IPS-NIHi7 (cell line): ENCODE measurements around the gene LAMC2.
A peak's percentile ranks its signal among the peaks of the same experiment; 100 is the strongest.
"Not testable (repeated sequence)": the region's sequence is repeated elsewhere in the genome, so short reads cannot be mapped to it uniquely, and the experiment has no call there.

Source experiments
- DNase-seq: peaks from one replicate; pipeline ENCODE4 v3.0.0; 2012; ENCODE audit warnings: mixed read lengths; ENCODE audit errors: extremely low spot score

Gene LAMC2

DNA sequence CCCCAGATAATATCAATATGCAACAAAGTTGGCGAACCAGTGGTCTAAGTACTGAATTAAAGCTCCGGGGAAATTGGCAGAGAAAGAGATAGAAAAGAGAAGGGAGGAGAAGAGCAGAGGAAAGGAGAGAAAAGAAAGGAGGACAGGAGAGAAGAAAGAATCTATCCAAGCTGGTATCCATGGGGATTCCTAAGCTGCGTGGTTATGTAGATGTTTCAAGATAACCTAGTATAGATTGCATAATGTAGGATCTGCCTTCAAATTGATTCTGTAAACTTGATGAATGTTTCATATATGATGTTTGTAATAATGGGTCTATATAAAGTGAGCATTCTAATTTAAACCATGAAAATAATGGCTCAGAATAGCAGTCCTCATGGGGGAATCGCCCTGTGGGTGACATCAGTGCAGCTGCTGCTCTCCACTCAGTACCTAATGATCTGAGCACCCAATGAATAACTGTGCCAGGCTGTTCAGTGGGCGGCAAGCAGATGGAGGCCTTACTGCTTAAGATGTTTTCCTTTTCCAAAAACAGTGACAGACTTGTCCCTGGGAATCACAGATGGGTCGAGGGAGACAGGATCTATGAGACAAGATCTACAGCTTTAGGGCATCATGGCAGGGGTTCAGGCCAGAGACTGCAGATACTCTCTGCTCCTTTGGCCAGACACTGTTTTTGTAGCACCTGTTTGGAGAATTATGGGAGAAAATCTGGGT is 78.0 kb downstream of the LAMC2 start:
- DNase-seq = no peak

DNA sequence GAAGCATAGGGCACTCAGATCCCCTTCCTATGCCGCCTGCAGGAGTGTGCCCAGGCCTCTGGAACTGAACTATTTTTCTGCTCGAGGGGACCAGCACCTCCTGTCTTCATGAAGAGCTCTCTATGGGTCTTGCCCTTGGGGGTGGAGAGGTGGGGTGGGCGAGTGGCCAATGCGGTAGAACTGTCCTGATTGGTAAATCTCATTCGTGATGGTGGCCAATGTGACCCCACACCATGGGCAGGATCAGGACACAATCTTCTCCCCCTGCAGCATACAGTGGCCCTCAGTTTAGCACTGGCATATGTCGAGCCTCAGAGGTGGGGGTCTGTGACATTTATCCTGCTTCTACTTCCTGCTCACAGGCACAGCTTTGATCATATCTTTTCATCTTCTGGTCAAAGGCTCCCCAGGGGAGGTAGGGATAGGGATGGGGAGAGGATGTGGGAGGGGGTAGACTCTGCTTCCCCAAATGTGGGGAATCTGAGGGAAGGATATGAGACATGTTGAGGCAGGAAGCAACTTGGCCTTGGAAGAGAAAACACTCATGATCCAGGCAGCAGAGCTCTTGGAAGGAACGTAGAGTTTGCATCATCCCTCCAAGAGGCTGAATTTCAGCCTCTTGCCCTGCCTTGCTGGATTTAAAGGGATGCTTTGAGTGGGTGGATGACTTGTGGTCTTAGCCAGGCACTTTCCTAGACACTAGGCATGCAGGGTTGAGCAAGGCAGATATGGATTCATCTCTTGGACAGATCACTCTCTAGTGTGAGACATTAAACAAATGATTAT is 81.8 kb downstream of the LAMC2 start:
- no peak for DNase-seq

DNA sequence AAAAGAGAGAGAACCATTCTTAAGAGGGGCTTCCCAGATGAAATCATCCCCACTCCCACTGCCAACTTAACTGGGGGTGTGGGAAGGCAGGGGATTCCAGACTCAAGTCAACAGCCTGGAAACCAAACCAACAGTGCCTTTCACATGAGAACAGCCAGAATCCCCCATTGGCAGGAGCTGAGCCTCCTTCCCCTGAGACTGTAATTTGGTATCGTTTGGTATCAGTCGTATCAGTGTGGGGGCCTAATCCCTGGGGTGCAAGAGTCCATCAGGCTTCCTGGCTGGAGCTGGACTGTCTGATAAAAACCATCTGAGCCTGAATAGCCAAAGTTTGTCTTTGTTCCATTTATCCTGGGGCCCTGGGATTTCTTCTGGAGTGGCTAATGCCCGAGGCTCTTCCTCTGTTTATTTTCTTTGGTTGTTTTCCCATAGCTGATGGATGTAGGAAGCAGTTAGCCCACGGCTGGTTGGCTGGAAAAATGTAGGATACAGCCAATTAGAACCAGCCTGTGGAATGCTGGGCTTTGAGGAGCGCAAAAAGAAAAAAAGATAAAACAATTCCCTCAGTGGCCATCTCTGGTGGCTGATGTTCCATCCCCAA is 84.6 kb downstream of the LAMC2 start:
- DNase-seq = no peak

DNA sequence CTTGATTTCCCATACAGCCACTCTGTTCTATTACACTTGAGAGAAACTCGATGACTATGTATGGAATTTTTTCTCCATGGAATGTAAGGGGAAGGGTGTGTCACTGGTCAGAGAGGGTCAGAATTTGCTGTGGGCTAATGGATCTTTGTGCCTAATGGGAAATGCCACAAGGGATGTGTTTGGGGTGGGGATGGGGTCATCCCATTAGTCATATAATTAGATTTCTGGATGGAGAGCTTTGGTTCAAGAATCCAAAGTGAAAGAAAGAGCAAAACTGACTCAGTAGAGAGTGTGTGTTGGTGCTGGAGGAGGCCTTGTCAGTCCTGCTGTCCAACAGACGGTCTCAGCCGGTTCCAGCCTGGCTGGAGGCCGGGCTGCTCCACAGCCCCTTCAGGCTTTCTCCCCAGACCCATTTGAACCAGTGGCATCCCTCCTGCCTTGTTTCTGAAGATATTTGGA is 86.4 kb downstream of the LAMC2 start:
- no peak for DNase-seq

DNA sequence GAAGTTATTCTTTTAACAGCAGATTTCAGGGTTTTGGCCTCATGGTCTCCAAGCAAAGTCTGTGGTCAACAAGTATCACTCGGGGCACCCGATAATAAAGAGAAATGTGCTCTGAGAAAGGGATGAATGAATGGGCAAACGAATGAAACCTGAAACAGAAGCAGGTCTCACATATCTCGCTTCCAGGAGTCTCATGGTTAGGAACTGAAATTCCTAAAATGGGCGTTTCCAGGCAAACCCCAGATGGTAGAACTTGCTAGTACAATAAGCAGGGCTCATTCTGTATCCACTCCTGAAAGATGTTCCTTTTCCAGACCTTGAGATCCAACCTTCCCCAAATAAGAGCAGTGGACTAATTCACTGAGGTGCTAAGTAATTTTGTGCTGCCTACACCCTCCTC is 87.2 kb downstream of the LAMC2 start:
- DNase-seq = no peak

GRCh38 chr1:183273984-183274383 is 87.9 kb downstream of the LAMC2 start:
- not testable (repeated sequence) for DNase-seq

DNA sequence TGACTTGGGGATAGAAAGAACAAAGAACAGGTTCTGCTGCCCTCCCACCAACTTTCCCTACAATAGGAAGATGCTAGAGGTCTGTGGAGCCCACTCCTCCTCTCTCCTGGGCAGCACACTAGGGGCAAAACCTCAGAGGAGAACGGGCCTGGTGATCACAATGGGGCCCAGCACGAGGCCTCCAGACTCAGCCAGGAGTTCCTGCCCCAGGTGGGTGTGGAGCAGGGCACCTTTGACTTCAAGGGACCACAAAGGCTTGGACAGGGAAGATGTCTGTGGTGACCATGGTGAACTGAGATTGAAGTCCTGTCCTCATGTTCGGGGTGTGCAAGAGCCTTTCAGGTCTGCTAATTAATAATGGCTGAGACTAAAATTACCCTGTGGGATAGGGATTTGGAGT is 88.8 kb downstream of the LAMC2 start:
- DNase-seq = peak; percentile 2

GRCh38 chr1:183275322-183275721 is 89.3 kb downstream of the LAMC2 start:
- no peak for DNase-seq

DNA sequence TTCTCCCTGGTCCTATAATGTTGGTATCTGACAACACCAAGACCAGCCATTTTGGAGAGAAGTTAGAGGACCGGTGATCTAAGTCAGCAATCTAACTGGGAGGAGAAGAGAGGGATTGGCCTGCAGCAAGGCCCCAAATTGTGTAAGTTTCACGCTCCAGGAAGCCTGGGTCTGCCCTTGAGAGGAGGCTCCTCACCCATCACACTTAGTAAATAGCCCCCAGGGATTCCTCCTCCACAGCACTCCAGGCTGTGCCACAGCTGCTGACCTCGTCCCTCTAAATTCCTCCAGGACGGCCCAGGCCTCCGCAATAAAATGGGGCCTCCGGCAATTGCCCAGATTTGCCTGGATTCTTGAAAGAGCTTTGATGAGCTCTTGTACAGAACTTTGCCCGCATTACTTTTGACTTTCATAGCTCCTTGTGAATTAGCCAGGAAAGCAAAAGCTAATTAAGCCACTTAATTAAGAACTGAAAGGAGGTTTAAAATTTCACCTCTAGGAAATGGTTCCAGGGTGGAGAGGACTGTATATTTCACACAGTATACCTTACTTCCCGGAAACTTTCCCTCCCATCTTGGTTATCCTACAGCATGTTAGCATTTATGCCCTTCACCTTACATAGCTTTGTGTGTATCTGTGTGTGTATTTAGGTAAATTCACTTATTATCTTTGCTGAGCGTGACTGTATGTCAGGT is 90.5 kb downstream of the LAMC2 start:
- peak; percentile 19 for DNase-seq

- no peak for DNase-seq
Measured at GRCh38 chr1:183277821-183278738, 92.0 kb downstream of the LAMC2 start.

GRCh38 chr1:183278739-183279591 is 92.9 kb downstream of the LAMC2 start:
- DNase-seq = peak; percentile 27

GRCh38 chr1:183279835-183280234 is 93.8 kb downstream of the LAMC2 start:
- DNase-seq = peak; percentile 11

DNA sequence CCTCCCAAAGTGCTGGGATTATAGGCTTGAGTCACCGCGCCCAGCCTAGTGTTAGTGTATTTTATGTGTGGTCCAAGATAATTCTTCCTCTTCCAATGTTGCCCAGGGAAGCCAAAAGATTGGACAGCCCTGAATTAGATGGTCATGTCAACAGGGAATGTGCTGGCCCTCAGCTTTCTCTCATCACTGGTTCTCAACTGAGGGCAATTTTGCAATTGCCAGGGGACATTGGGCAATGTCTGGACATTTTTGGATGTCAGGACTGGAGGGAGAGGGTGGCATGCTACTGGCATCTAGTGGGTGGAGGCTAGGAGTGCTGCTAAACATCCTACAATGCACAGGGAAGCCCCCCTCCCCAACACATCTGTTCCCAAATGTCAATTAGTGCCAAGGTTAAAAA is 95.0 kb downstream of the LAMC2 start:
- DNase-seq = no peak

GRCh38 chr1:183281553-183282091 is 95.6 kb downstream of the LAMC2 start:
- DNase-seq = peak; percentile 89

DNA sequence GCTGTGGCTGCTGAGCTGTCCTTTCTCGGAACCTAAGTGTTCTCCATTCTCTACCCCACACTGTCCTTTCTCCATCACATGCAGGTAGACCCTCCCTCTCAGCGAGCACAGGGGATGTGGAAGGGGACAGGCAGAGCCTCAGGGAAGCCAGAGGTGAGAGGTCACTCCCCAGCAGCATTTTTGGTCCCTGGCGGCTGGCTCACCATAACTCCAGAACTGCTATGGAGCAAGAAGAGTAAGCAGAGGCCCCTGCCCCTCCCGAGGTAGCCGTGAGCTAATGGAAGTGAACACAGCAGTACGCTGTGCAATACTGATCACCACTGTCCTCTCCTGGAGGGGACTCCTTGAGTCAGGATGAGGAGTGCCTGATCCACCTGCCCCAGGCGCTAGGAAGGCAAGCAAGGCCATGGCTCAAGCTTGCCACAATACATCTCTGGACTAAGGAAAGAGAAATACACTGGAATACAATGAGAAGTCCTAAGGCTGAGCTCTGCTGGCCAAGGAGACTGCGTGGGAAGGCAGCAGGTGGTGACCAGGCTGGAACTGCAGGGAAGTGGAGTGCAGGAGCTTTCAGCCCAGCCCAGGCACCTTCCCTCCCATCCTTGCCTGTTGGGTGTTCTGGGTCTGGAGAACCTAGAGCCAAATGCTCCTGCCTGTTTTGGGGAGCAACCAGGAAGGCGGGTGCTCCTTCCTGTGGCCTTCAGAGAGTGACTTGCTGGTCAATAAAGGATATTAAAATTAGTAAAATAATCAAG is 96.2 kb downstream of the LAMC2 start:
- DNase-seq = no peak

GRCh38 chr1:183283286-183283685 is 97.2 kb downstream of the LAMC2 start:
- DNase-seq = no peak

GRCh38 chr1:183284086-183284485 is 98.0 kb downstream of the LAMC2 start:
- DNase-seq = no peak

DNA sequence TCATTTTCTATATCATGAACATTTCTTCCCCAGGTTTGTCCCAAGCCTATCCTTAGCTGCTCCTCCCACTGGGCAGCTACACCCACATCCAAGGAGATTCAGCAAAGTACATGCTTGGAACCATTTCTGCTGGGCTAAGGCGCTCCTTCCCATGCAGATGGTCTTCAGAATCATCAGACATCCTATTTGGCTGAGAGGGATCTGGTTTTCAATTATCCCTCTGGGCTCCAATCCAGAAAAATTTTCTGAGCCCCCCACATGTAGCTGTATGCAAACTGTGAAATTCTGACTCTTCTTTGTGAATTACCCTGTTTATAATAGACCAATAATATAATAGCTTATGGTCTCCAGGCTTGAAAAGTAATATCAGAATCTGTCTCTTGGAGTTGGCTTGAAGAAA is 99.2 kb downstream of the LAMC2 start:
- DNase-seq = no peak

- DNase-seq = no peak
Measured at GRCh38 chr1:183285746-183286145, 99.7 kb downstream of the LAMC2 start.
